ENCODE measurements around the gene NLRP4. TPM values are rescaled to one million over a fixed set of nuclear protein-coding genes. Genes with fewer than 3 reads are reported as not detected.

Gene NLRP4
- total RNA-seq, 1 experiment from 2014 or later, result 0.15 TPM

GRCh38 chr19:55898911-55899310, 62.6 kb downstream of the NLRP4 start:
- TF ChIP-seq CTCF (conservative IDR thresholded peaks at IDR 0.05; ENCODE audit: low read depth, low read length) (no peak), EZH2 (IDR thresholded peaks at IDR 0.05; ENCODE audit: borderline replicate concordance, low read depth, low read length, poor library complexity, severe bottlenecking) (no peak)
- H3K9me3 ChIP-seq (ENCODE audit: low read depth, low read length, poor library complexity, severe bottlenecking), result no peaks in the 10 kb centered on the region
- BruUV-seq (replicated peaks), result no TSS peak
- intact Hi-C loops (cut with micrococcal nuclease; ENCODE audit: unreplicated experiment), result no loop called here
- no peak overlapping the region for H3K27ac ChIP-seq (ENCODE audit: low read depth, low read length, poor library complexity, severe bottlenecking)
- H3K27me3 ChIP-seq (replicated peaks; ENCODE audit: insufficient read depth, low read depth, low read length, poor library complexity), result peaks cover 6% of the 10 kb centered on the region
- no peak for DNase-seq (ENCODE audit: low spot score)
- ChIA-PET POLR2A (ENCODE audit: low non-redundant PET) (no interaction called here), CTCF (no interaction called here)
- no peak overlapping the region for H3K4me3 ChIP-seq (ENCODE audit: low read depth, low read length, poor library complexity, severe bottlenecking)
- H3K4me1 ChIP-seq (ENCODE audit: insufficient read depth, low read length, poor library complexity, severe bottlenecking), result no peaks in the 10 kb centered on the region
- no peaks in the 10 kb centered on the region for H3K36me3 ChIP-seq (ENCODE audit: insufficient read depth, low read length, poor library complexity, severe bottlenecking)

GRCh38 chr19:55901369-55902079, 65.2 kb downstream of the NLRP4 start:
- CTCF ChIA-PET, result no interaction called here
- Histone ChIP-seq H3K36me3 (ENCODE audit: insufficient read depth, low read length, poor library complexity, severe bottlenecking) (no peaks in the 10 kb centered on the region), H3K27me3 (replicated peaks; ENCODE audit: insufficient read depth, low read depth, low read length, poor library complexity) (peaks cover 6% of the 10 kb centered on the region), H3K4me3 (ENCODE audit: low read depth, low read length, poor library complexity, severe bottlenecking) (no peak overlapping the region), H3K4me1 (ENCODE audit: insufficient read depth, low read length, poor library complexity, severe bottlenecking) (no peaks in the 10 kb centered on the region), H3K9me3 (ENCODE audit: low read depth, low read length, poor library complexity, severe bottlenecking) (no peaks in the 10 kb centered on the region), H3K27ac (ENCODE audit: low read depth, low read length, poor library complexity, severe bottlenecking) (no peak overlapping the region)
- intact Hi-C loops (cut with micrococcal nuclease; ENCODE audit: unreplicated experiment), result no loop called here
- POLR2A ChIA-PET (ENCODE audit: low non-redundant PET), result no interaction called here
- BruUV-seq (replicated peaks), result no TSS peak
- no peak for DNase-seq (ENCODE audit: low spot score)
- TF ChIP-seq CTCF (conservative IDR thresholded peaks at IDR 0.05; ENCODE audit: low read depth, low read length) (no peak), EZH2 (IDR thresholded peaks at IDR 0.05; ENCODE audit: borderline replicate concordance, low read depth, low read length, poor library complexity, severe bottlenecking) (no peak)

- Histone ChIP-seq H3K27me3 (replicated peaks; ENCODE audit: insufficient read depth, low read depth, low read length, poor library complexity) (peaks cover 3% of the 10 kb centered on the region), H3K36me3 (ENCODE audit: insufficient read depth, low read length, poor library complexity, severe bottlenecking) (no peaks in the 10 kb centered on the region), H3K27ac (ENCODE audit: low read depth, low read length, poor library complexity, severe bottlenecking) (no peak overlapping the region), H3K9me3 (ENCODE audit: low read depth, low read length, poor library complexity, severe bottlenecking) (no peaks in the 10 kb centered on the region), H3K4me1 (ENCODE audit: insufficient read depth, low read length, poor library complexity, severe bottlenecking) (no peaks in the 10 kb centered on the region), H3K4me3 (ENCODE audit: low read depth, low read length, poor library complexity, severe bottlenecking) (no peak overlapping the region)
- BruUV-seq (replicated peaks), result no TSS peak
- no peak for TF ChIP-seq CTCF (conservative IDR thresholded peaks at IDR 0.05; ENCODE audit: low read depth, low read length)
- no peak for TF ChIP-seq EZH2 (IDR thresholded peaks at IDR 0.05; ENCODE audit: borderline replicate concordance, low read depth, low read length, poor library complexity, severe bottlenecking)
- no peak for DNase-seq (ENCODE audit: low spot score)
- intact Hi-C loops (cut with micrococcal nuclease; ENCODE audit: unreplicated experiment), result no loop called here
- ChIA-PET POLR2A (ENCODE audit: low non-redundant PET) (no interaction called here), CTCF (no interaction called here)
These were observed 65.9 kb downstream of the NLRP4 start for GRCh38 chr19:55902080-55902751.
